GM12891 (cell line): ENCODE measurements around the gene JADE2.

Experiments
- DNase-seq: peaks from one replicate; pipeline ENCODE4 v3.0.0; 2011; ENCODE audit warnings: low spot score; ENCODE audit not compliant: insufficient read length
- FAIRE-seq: peaks from 2 replicates; lab custom pipeline; 2011; peaks lifted over from hg19 to GRCh38; lab: Jason Lieb, UNC
- PAX5 ChIP-seq: IDR thresholded peaks from 2 replicates; pipeline ENCODE4 v1.6.1; 2011; ENCODE audit warnings: low read length, moderate library complexity, mild to moderate bottlenecking; ENCODE audit not compliant: insufficient read depth, severe bottlenecking
- POLR2A ChIP-seq: IDR thresholded peaks from 2 replicates; pipeline ENCODE4 v1.6.1; 2011; ENCODE audit warnings: low read depth, low read length, control low read depth
- POLR2AphosphoS5 ChIP-seq: IDR thresholded peaks from 2 replicates; pipeline ENCODE4 v1.6.1; 2011; ENCODE audit warnings: low read depth, low read length, control low read depth
- POU2F2 ChIP-seq: IDR thresholded peaks from 2 replicates; pipeline ENCODE4 v1.6.1; 2011; ENCODE audit warnings: low read depth, mild to moderate bottlenecking, control low read depth, low read length, moderate library complexity
- SPI1 ChIP-seq: IDR thresholded peaks from 2 replicates; pipeline ENCODE4 v1.6.1; 2011; ENCODE audit warnings: low read depth, low read length, control low read depth
- TAF1 ChIP-seq: IDR thresholded peaks from 2 replicates; pipeline ENCODE4 v1.6.1; 2011; ENCODE audit warnings: low read depth, low read length, control low read depth

Gene JADE2

GRCh38 chr5:134626369-134627014, 101.0 kb downstream of the JADE2 start:
- FAIRE-seq (no peak), DNase-seq (no peak)
- TF ChIP-seq POLR2A (no peak), POU2F2 (no peak), SPI1 (no peak), TAF1 (no peak), POLR2AphosphoS5 (no peak), PAX5 (no peak)
